GM23338 (cell line): ENCODE results near the gene CACNA1F.

Source experiments
- CREB1 ChIP-seq: fragments of 250-450 bp; sonication (Bioruptor Pico); IDR thresholded peaks from 2 replicates; pipeline ENCODE4 v1.5.0; 2020; ENCODE audit warnings: low read depth, mild to moderate bottlenecking, moderate library complexity
- CTCF ChIP-seq, 2 experiments: fragments of 200-600 bp in 1 of 2; sonication (generic) in 1 of 2; conservative IDR thresholded peaks; 2 replicates each; pipeline versions ENCODE4 v1.5.1 to v1.6.1; 2016 to 2017; ENCODE audit warnings: antibody characterized with exemption in 2 of 2, low read depth in 2 of 2, mild to moderate bottlenecking in 2 of 2, moderate library complexity in 1 of 2
- EZH2 ChIP-seq: fragments of 200-600 bp; sonication (generic); IDR thresholded peaks from one replicate; pipeline ENCODE4 v1.8.0; 2017; ENCODE audit warnings: antibody characterized with exemption, mild to moderate bottlenecking, low read depth; ENCODE audit not compliant: unreplicated experiment
- EZH2phosphoT487 ChIP-seq: fragments of 200-600 bp; sonication (generic); IDR thresholded peaks from one replicate; pipeline ENCODE4 v1.8.1; 2018; ENCODE audit warnings: antibody characterized with exemption; ENCODE audit not compliant: unreplicated experiment
- JUNB ChIP-seq: IDR thresholded peaks from one replicate; pipeline ENCODE4 v1.6.1; 2016; ENCODE audit warnings: antibody characterized with exemption; ENCODE audit not compliant: unreplicated experiment
- NANOG ChIP-seq: IDR thresholded peaks from 2 replicates; pipeline ENCODE4 v1.6.1; 2016; ENCODE audit warnings: antibody characterized with exemption, borderline replicate concordance
- POLR2AphosphoS5 ChIP-seq: IDR thresholded peaks from 2 replicates; pipeline ENCODE4 v1.6.1; 2016; ENCODE audit warnings: antibody characterized with exemption, low read depth
- REST ChIP-seq: IDR thresholded peaks from one replicate; pipeline ENCODE4 v1.6.1; 2018; ENCODE audit warnings: antibody characterized with exemption; ENCODE audit not compliant: unreplicated experiment
- ZNF114 ChIP-seq: fragments of 250-450 bp; sonication (Bioruptor Pico); IDR thresholded peaks from 2 replicates; pipeline ENCODE4 v1.5.0; 2020; ENCODE audit warnings: mild to moderate bottlenecking, moderate library complexity

GRCh38 chrX:49276671-49277534, 43.8 kb upstream of the CACNA1F start:
- TF ChIP-seq CTCF (conservative IDR thresholded peaks at IDR 0.05; ENCODE audit: low read depth in 2 of 2) (no peak), EZH2 (no peak), EZH2phosphoT487 (no peak), POLR2AphosphoS5 (no peak), REST (no peak), CREB1 (no peak), JUNB (no peak), ZNF114 (CRISPR knock-in tag) (no peak), NANOG (no peak)
